ENCODE results near the gene SLCO4C1.

The SLCO4C1 gene

GRCh38 chr5:102262688-102263087 lies 33.4 kb downstream of the SLCO4C1 start:
- DNase-seq: no peak

GRCh38 chr5:102249381-102249780 lies 46.7 kb downstream of the SLCO4C1 start:
- no peak for DNase-seq

GRCh38 chr5:102243213-102243612 lies 52.9 kb downstream of the SLCO4C1 start:
- DNase-seq: no peak

- no peak for DNase-seq
Observed at GRCh38 chr5:102241809-102242421, 54.2 kb downstream of the SLCO4C1 start.

- no peak for DNase-seq
Observed at GRCh38 chr5:102231693-102232619, 64.1 kb downstream of the SLCO4C1 start.

GRCh38 chr5:102229685-102230084 lies 66.4 kb downstream of the SLCO4C1 start:
- DNase-seq: no peak

- no peak for DNase-seq
Observed at GRCh38 chr5:102226321-102226720, 69.8 kb downstream of the SLCO4C1 start.

- DNase-seq: peak; percentile 60
Observed at GRCh38 chr5:102223542-102224477, 72.3 kb downstream of the SLCO4C1 start.

- no peak for DNase-seq
Observed at GRCh38 chr5:102222772-102223171, 73.3 kb downstream of the SLCO4C1 start.

- no peak for DNase-seq
Observed at GRCh38 chr5:102221949-102222348, 74.1 kb downstream of the SLCO4C1 start.

- DNase-seq: no peak
Observed at GRCh38 chr5:102218159-102218558, 77.9 kb downstream of the SLCO4C1 start.

GRCh38 chr5:102216678-102217077 lies 79.4 kb downstream of the SLCO4C1 start:
- no peak for DNase-seq

GRCh38 chr5:102211165-102211564 lies 84.9 kb downstream of the SLCO4C1 start:
- no peak for DNase-seq

GRCh38 chr5:102200861-102201260 lies 95.2 kb downstream of the SLCO4C1 start:
- DNase-seq: no peak

GRCh38 chr5:102196481-102196880 lies 99.6 kb downstream of the SLCO4C1 start:
- DNase-seq: no peak
